Right lobe of liver (tissue), 6 donors: ENCODE data around the gene PHF1. TPM values are rescaled to one million over a fixed set of nuclear protein-coding genes. Genes with fewer than 3 reads are reported as not detected.

Experiments used
- ATAC-seq, 4 donors: fragments of 200-7000 bp; cut with Tn5 transposase; one replicate each; pipeline ENCODE4 v1.9.1; 2020; ENCODE audit warnings: mild to moderate bottlenecking in 4 of 4, moderate library complexity in 4 of 4
- DNase-seq, 3 donors: peaks; one replicate each; pipeline ENCODE4 v3.0.0-alpha.2; 2020
- H3K27ac ChIP-seq, 3 donors: fragments of 200-600 bp; one replicate each; pipeline ENCODE4 v1.8.0; 2022
- H3K27me3 ChIP-seq, 2 donors: fragments of 200-600 bp; one replicate each; pipeline ENCODE4 v1.8.0; 2022
- H3K36me3 ChIP-seq, 4 donors: fragments of 200-600 bp; sonication (generic) in 1 of 4; one replicate each; pipeline versions ENCODE4 v1.5.1 to v1.8.0; 2017 to 2022; ENCODE audit warnings: control low read depth in 1 of 4
- H3K4me1 ChIP-seq, 4 donors: fragments of 200-600 bp; sonication (generic) in 1 of 4; one replicate each; pipeline versions ENCODE4 v1.5.1 to v1.8.0; 2017 to 2022; ENCODE audit warnings: control low read depth in 1 of 4
- H3K4me3 ChIP-seq, 3 donors: fragments of 200-600 bp; one replicate each; pipeline ENCODE4 v1.8.0; 2022
- H3K9me3 ChIP-seq, 4 donors: fragments of 200-600 bp; sonication (generic) in 1 of 4; one replicate each; pipeline versions ENCODE4 v1.5.1 to v1.8.0; 2017 to 2022; ENCODE audit warnings: control low read depth in 1 of 4
- CTCF ChIP-seq, 4 donors: fragments of 200-600 bp in 3 of 4; fragments of 450-650 bp in 1 of 4; IDR thresholded peaks; one replicate each; pipeline versions ENCODE4 v1.5.1 to v1.8.0; 2016 to 2022; ENCODE audit warnings: antibody characterized with exemption in 4 of 4, mild to moderate bottlenecking in 2 of 4
- POLR2A ChIP-seq: fragments of 450-650 bp; IDR thresholded peaks from one replicate; pipeline ENCODE4 v1.6.1; 2017; ENCODE audit warnings: antibody characterized with exemption, mild to moderate bottlenecking
- WGBS: methylation state at CpG from one replicate; pipeline ENCODE4 v1.1.6; 2018; ENCODE audit warnings: low coverage, low lambda C conversion rate; ENCODE audit not compliant: insufficient coverage; ENCODE audit errors: missing lambda C conversion rate; 5-methylcytosine and 5-hydroxymethylcytosine counted together
- intact Hi-C, 2 donors: fragments of 100-400 bp; cut with DNase I; formaldehyde crosslinking; loops; one replicate each; pipeline versions ENCODE4 v1.11.2 to v1.14.1; 2022
- total RNA-seq, 6 experiments: library from RNA; depleted of rRNA in 2 of 6; stranded (reverse); fragments of >200 nt in 2 of 6; fragmentation: NEBNext Ultra II Directional in 3 of 6; extraction: Animal tissue kit (Norgen Biotek cat#: 25700) in 3 of 6; gene quantifications; one replicate each; pipeline versions ENCODE4 v1.1.0 to v1.2.4, GENCODE V29; 2016 to 2023
- donor health status: DM: no; HTN: yes; CAD: no.
- donor health status: DM: no; HTN: no; CAD: no.
- donor health status: DM: no; HTN: no; CAD: no.
- donor health status: DM: no; HTN: yes; CAD: no.
- donor health status: DM: no; HTN: yes; CAD: no.

Gene PHF1
- total RNA-seq, 6 experiments from 2014 or later, result 14.7 to 21.3 (median 18.3) TPM

- TF ChIP-seq POLR2A (no peak), CTCF (IDR thresholded peaks at IDR 0.05) (no peak)
- Histone ChIP-seq H3K27me3 (no peaks in the 10 kb centered on the region), H3K36me3 (no peaks in the 10 kb centered on the region), H3K4me3 (no peak overlapping the region), H3K9me3 (no peaks in the 10 kb centered on the region), H3K27ac (no peak overlapping the region), H3K4me1 (peaks cover 0 to 18% (median 0%) of the 10 kb centered on the region in 4 donors)
- intact Hi-C loops, result no loop called here
- no peak for DNase-seq
- ATAC-seq, result no peak
- no CpG with 5 or more reads among the region's 1 CpG for WGBS
Observed at GRCh38 chr6:33433001-33433543, 22.3 kb downstream of the PHF1 start.

GRCh38 chr6:33433544-33434191 lies 22.9 kb downstream of the PHF1 start:
- ATAC-seq, result no peak
- Histone ChIP-seq H3K9me3 (no peaks in the 10 kb centered on the region), H3K4me1 (peaks cover 0 to 18% (median 0%) of the 10 kb centered on the region in 4 donors), H3K27me3 (no peaks in the 10 kb centered on the region), H3K36me3 (no peaks in the 10 kb centered on the region), H3K4me3 (no peak overlapping the region), H3K27ac (no peak overlapping the region)
- no peak for DNase-seq
- WGBS, result 40% methylated on average over 6 of the region's 17 CpGs
- no peak for TF ChIP-seq CTCF (IDR thresholded peaks at IDR 0.05)
- no peak for TF ChIP-seq POLR2A
- intact Hi-C loops, result no loop called here

- H3K9me3 ChIP-seq, result no peaks in the 10 kb centered on the region
- ATAC-seq, result no peak
- no peaks in the 10 kb centered on the region for H3K36me3 ChIP-seq
- H3K27me3 ChIP-seq, result no peaks in the 10 kb centered on the region
- 92% methylated on average over 4 of the region's 4 CpGs for WGBS
- peaks cover 0 to 12% (median 0%) of the 10 kb centered on the region in 4 donors for H3K4me1 ChIP-seq
- H3K4me3 ChIP-seq, result no peak overlapping the region
- DNase-seq, result no peak
- intact Hi-C loops, result no loop called here
- no peak overlapping the region for H3K27ac ChIP-seq
- TF ChIP-seq CTCF (IDR thresholded peaks at IDR 0.05), result no peak
- TF ChIP-seq POLR2A, result no peak
Observed at GRCh38 chr6:33434961-33435360, 24.1 kb downstream of the PHF1 start.

- Histone ChIP-seq H3K36me3 (no peaks in the 10 kb centered on the region), H3K27ac (no peak overlapping the region), H3K4me3 (no peak overlapping the region), H3K9me3 (no peaks in the 10 kb centered on the region), H3K27me3 (no peaks in the 10 kb centered on the region), H3K4me1 (no peaks in the 10 kb centered on the region)
- ATAC-seq (no peak), DNase-seq (no peak)
- 100% methylated on average over 4 of the region's 18 CpGs for WGBS
- TF ChIP-seq POLR2A (no peak), CTCF (IDR thresholded peaks at IDR 0.05) (no peak)
- intact Hi-C loops, result no loop called here
Observed at GRCh38 chr6:33437666-33438065, 26.9 kb downstream of the PHF1 start.
